Peyer's patch (tissue), 4 donors: ENCODE results near the gene ADAMTS15.

Experiments used
- POLR2A ChIP-seq, 2 donors: fragments of 450-650 bp; IDR thresholded peaks; one replicate each; pipeline ENCODE4 v1.5.1; 2017; ENCODE audit warnings: antibody characterized with exemption in 2 of 2, mild to moderate bottlenecking in 2 of 2, moderate library complexity in 2 of 2
- TF ChIP-seq, protein P1 (sequence below), 6 experiments: fragments of 450-650 bp in 4 of 6; fragments of 200-600 bp in 2 of 6; sonication (generic) in 1 of 6; IDR thresholded peaks; one replicate each; pipeline ENCODE4 v1.5.1; 2017 to 2019; ENCODE audit warnings: antibody characterized with exemption in 6 of 6, mild to moderate bottlenecking in 3 of 6, moderate library complexity in 1 of 6

- no peak for TF ChIP-seq POLR2A (IDR thresholded peaks at IDR 0.05)
- TF ChIP-seq, protein P1, sequence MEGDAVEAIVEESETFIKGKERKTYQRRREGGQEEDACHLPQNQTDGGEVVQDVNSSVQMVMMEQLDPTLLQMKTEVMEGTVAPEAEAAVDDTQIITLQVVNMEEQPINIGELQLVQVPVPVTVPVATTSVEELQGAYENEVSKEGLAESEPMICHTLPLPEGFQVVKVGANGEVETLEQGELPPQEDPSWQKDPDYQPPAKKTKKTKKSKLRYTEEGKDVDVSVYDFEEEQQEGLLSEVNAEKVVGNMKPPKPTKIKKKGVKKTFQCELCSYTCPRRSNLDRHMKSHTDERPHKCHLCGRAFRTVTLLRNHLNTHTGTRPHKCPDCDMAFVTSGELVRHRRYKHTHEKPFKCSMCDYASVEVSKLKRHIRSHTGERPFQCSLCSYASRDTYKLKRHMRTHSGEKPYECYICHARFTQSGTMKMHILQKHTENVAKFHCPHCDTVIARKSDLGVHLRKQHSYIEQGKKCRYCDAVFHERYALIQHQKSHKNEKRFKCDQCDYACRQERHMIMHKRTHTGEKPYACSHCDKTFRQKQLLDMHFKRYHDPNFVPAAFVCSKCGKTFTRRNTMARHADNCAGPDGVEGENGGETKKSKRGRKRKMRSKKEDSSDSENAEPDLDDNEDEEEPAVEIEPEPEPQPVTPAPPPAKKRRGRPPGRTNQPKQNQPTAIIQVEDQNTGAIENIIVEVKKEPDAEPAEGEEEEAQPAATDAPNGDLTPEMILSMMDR (IDR thresholded peaks at IDR 0.05): no peak
These were observed 9.3 kb upstream of the ADAMTS15 start for GRCh38 chr11:130439160-130439519.
